GM18909 (cell line): Measurements from ENCODE around the gene UTP3.
"Not testable (repeated sequence)": the region's sequence is repeated elsewhere in the genome, so short reads cannot be mapped to it uniquely, and the experiment has no call there.

Experiments used
- ATAC-seq: cut with Tn5 transposase; IDR thresholded peaks from one replicate; pipeline ENCODE4 v1.9.1; 2021; ENCODE audit warnings: mild to moderate bottlenecking; ENCODE audit not compliant: unreplicated experiment, poor library complexity

The UTP3 gene, protein sequence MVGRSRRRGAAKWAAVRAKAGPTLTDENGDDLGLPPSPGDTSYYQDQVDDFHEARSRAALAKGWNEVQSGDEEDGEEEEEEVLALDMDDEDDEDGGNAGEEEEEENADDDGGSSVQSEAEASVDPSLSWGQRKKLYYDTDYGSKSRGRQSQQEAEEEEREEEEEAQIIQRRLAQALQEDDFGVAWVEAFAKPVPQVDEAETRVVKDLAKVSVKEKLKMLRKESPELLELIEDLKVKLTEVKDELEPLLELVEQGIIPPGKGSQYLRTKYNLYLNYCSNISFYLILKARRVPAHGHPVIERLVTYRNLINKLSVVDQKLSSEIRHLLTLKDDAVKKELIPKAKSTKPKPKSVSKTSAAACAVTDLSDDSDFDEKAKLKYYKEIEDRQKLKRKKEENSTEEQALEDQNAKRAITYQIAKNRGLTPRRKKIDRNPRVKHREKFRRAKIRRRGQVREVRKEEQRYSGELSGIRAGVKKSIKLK

DNA sequence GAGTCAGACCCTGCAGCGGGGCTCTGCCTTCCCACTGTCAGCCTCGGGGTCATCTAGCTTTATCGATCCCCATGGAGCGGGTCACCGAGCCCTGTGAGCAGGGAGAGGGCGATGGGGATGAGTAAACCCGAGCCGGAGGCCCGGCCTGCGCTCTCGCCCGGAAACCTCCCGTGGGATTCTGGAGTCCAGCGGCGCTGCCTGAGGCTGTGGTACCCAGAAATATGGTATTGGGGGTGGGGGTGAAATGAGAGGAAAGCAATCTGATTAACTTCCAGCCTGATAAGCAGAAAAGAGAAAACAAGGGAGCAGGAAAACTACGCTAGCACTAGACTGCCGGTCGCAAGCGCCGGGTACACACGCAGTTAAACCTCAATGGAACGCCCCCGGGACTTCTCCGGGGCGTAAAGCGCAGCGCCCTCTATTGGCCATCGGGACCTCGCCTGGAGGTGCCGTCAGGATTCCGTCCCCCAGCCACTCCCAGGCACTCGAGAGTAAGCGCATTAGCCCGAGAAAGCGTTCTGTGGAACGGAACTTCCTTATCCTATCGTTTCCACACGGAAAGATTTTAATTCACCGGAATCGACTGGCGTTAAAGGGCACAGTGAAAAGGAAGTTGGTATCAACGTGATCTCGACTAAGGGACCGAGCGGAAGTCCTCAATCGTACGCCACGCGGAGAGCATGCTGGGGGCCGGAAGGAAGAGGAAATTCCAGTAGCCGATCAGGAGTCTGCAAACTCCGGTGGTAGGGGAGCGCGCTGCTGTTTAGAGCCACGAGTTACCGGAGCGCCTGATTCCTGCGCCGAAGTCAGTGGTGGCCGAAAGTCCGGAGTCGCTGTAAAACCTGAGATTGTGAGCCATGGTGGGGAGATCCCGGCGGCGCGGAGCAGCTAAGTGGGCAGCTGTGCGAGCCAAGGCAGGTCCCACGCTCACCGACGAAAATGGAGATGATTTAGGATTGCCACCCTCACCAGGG is at the start of gene UTP3:
UTP3 (plus strand) TSS at position 712 of the 974 bp plus-strand sequence; CDS start at position 858, 146 bp downstream.
- ATAC-seq = peak; percentile 94

DNA sequence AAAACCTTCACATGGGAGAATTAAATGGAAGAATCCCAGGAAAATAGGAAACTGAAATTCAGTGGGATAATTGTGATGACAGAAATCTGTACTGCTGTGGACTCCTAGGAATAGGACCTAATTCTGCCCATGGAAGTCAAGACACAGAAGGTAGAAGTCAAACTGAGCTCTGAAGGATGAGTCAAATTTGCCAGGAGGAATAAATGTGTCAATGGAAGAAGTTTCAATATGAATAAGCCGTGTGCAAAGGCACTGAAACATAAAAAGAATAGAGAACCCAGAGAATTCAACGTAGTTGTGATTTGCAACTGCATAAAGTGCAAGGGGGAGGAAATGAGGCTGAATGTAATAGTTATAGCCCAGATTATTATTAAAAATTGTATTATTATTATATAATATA is 48.1 kb upstream of the UTP3 start:
- ATAC-seq = no peak

DNA sequence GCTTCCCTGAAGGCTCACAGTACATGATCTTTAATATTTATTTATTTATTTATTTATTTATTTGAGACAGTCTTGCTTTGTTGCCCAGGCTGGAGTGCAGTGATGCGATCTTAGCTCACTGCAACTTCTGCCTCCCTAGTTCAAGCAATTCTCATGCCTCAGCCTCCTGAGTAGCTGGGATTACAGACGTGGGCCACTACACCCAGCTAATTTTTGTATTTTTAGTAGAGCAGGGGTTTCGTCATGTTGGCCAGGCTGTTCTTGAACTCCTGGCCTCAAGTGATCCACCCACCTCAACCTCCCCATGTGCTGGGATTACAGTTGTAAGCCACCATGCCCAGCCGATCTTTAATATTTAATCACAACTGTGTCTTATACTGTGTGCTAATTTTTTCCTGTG is 37.6 kb upstream of the UTP3 start:
- not testable (repeated sequence) for ATAC-seq

DNA sequence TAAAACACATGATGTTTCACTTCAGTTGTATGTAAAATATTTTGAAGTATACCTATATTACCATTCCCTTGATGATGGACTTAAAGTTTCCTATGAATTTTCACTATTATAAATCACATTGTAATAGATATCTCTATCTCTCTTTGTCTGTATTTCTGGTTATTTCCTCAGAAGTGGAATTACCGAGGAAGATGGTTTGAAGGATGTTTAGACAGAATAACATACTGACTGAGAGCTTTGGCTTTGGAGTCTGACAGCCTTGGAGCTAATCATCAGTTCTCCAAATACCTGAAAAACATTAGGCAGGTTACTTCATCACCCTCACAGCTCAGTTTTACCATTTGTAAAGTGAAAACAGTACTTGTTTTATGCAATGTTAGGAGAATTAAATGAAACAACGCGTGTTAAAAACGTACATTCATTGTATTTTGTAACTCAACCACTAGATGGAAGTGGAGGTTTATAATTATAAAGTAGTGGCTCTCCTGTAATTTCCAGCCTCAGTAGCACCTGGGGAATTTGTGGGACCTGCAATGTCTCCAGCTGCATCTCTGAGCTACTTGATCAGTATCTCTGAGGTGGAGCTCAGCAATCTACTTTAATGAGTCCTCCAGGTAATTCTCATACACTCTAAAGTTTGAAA is 36.3 kb upstream of the UTP3 start:
- peak; percentile 35 for ATAC-seq

DNA sequence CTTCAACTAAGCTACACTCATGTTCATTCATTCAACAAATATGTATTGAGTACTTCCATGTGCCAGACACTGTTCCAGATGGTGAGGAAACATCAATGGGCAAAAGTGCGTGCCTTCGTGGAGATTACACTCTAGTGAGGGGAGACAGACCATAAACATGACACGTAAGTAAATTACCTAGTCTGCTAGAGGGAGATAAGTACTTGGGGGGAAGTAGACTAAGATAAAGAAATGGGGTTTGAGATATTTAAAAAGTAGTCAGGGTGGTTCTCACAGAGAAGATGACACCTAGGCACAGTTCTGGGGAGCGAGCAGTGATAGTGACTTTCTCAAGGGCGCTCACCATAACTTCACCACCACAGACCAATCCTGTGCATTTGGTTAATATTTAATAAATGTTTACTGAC is 33.7 kb upstream of the UTP3 start:
- ATAC-seq = peak; percentile 66

DNA sequence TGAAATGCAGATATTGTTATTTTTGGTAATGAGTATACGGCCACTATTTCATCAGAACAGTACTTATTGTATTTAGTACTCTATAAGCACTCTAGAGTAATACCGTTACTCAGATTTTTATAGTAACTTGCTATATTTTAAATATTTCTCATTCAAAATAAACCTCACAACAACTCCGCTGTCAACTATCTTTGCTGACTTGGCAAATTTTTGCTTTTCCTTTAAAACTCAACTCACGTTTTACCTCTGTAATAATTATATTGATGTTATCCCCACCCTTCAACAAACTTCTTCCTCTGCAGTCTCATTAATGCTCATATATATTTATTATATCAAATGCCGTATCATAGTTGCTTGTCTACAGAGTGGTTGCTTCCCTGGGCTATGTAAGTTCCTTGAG is 31.0 kb upstream of the UTP3 start:
- ATAC-seq = no peak

DNA sequence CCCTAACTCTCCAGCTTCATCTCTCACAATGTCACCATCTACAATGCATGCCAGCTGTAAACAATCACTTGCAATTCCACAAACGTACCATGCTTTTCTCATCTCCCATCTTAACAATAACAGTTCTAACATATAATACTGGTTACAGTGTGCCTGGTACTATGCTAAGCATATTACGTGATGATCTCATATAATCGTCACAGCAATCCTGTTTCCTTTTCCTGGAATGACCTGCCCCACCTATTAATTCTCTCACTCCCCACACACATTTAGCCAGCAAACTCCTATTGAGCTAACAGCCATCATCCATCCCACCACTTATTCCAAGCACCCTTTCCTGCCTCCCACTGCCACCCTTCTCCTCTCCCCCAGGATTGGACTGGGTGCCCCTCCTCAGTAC is 29.9 kb upstream of the UTP3 start:
- no peak for ATAC-seq

DNA sequence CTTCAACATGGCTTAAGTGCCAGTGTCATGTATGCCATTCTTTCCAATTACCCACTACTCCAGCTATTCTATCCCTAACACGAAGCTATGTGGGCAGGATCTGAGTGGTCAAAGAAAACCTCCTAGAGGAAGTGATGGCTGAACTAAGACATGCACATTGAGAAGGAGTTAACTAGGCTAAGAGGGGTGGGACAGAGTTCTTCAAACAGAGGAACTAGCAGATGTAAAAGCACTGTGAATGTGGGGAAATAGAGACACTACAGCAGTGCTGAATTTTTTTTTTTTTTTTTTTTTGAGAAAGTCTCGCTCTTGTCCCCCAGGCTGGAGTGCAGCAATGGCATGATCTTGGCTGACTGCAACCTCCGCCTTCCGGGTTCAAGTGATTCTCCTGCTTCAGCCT is 28.2 kb upstream of the UTP3 start:
- ATAC-seq = no peak

DNA sequence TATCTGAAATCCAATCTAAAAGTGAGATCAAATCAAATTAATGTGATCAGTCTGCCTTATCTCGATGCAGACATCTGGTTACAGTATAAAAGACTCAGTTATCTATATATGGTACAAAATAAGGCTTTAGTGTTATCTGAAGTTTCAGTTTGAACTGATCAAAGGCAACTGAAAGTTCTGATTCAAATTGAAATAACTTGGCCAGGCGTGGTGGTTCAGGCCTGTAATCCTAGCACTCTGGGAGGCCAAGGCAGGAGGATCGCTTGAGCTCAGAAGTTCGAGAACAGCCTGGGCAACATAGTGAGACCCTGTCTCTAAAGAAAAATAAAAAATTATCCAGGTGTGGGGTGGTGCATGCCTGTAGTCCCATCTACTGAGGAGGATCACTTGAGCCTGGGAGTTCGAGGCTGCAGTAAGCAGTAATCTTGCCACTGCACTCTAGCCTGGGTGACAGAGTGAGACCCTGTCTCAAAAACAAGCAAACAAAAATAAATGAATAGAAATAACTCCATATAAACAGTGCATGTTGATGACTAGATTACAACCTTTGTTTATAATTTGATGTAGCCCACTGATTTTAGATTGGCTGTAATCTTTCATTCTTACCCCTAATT is 26.9 kb upstream of the UTP3 start:
- peak; percentile 80 for ATAC-seq

DNA sequence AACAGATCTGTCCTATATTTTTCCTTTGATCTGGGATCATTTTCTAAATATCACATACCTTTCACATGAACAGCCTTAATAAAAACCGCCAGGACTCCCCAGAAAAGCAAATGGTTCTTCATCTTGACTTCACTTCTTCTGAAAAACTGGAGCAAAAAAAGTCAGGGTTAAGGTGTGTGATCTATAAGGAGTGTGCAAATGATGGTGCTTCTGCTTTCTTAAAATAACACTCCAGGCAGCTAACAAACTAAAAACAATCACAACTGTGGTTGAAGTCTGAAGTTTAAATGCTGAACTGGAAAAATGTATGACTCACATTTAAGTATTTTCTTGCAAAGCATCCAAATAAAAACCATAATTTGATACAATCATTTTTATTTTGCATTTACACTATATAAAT is 22.0 kb upstream of the UTP3 start, which contains the start of gene JCHAIN:
JCHAIN (minus strand) TSS at position 140 of the 400 bp plus-strand sequence; CDS start at position 122, 18 bp downstream.
- peak; percentile 50 for ATAC-seq

DNA sequence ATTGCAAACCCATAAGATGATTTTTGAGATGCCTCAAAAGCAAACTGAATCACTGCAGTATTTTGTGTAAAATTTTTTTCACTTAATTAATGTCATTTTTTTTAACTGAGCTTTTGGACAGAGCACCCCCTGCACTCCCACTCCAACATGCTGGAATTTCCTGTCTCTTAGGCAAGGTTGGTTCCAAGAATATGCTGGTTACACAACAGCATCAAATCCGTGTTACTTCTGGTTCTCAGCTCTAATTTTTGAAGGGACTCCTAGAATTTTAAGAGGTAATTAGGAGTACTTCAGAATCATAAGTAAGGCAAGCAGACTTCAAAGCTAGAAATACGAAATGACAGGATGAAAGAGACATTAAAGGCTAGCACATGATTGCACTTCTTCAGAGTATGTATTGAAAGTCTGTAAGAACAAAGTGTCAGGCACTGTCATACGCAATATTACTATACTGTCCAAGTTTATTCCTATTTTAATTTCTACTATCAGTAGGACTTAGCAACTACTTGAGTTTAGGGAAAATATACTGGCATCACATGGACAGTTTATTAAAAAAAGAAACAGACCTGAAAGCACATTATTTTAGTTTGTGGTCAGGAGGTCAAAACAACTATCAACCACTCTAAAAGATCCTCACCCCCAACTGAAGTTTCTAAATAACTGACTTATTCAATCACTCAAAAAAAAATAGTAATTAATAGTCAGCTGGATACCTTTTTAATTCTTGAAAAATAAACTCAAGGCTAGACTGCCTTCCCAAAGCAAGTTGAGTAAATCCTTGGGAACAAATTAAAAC is 20.4 kb upstream of the UTP3 start:
- peak; percentile 58 for ATAC-seq

DNA sequence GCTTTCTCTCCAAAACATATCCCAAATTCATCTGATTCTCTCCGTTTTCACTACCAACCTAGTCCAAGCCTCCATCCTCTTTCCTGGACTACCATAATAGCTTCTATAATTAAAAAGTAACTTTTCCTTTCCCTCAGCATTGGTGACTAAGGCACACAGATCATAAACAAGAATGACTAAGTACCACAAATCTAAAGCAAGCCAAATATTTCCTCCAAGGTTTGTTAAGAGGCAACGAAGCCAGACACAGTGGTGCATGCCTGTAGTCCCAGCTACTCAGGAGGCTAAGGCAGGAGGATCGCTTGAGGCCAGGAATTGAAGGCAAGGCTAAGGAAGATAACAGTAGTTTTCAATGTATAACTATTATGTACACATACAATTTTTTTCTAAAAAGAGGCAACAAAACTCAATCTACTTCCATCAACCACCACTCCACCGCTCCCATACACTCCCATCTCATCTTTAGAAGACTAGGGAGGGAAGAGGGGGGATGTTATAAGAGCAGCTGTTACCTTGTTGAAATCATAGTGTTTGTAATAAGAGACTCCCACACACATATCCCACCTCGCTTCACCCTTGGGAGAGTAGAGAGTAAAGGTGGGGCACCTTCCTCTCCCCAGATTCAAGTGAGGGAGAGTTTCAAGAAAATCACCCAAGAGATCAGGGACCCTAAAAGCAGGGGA is 17.9 kb upstream of the UTP3 start:
- no peak for ATAC-seq

DNA sequence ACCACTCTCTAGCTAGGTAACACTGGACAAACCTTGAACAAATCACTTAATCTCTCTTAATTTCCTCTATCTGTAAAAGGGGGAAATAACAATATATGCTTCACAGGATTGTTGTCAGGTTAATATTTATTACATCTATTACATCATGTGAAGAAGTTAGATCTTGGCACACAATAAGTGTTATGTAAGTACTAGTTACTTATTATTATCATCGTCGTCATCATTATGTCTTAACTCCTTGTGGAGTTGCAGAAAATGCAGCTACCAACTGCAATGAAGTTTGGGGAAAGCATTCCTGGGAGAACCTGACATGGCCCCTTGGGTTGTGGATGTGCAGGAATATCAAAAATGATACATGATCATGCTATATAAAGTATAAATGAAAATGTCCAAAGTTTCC is 17.2 kb upstream of the UTP3 start:
- no peak for ATAC-seq

DNA sequence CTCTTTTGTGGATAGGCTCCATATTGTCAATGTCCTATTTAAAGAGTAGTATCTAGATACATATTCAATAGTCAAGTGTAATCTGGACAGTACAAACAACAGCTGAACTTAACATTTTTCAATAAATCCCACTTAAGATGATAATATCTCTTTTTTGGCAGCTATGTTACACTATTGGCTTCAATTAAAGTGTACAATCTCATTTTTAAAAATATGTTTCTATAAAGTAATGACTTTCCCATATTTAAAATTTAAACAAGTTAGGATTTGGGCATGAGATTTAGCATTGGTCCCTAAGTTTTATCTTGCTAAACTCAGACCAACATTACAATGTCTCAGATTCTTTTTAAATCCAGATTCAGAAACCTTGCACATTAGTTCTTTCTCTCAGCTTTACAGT is 14.1 kb upstream of the UTP3 start:
- no peak for ATAC-seq

DNA sequence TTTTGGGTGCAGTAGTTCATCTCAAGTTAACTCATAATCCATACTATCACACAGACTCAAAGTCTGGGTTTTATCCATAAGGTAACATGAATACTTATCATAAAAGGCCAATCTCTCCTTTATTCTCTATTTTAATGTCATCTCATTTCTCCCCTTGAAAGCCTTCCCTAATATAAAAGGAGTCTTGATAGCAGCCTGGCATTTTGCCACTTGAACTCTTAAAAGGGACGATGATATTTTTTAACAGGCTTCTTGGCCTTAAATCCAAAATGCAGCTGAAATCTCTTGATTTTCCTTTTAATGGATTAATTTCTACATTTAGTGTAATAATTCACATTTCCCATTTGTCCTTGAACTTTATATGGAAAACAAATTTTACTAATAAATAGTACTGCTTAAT is 13.6 kb upstream of the UTP3 start:
- ATAC-seq = no peak

DNA sequence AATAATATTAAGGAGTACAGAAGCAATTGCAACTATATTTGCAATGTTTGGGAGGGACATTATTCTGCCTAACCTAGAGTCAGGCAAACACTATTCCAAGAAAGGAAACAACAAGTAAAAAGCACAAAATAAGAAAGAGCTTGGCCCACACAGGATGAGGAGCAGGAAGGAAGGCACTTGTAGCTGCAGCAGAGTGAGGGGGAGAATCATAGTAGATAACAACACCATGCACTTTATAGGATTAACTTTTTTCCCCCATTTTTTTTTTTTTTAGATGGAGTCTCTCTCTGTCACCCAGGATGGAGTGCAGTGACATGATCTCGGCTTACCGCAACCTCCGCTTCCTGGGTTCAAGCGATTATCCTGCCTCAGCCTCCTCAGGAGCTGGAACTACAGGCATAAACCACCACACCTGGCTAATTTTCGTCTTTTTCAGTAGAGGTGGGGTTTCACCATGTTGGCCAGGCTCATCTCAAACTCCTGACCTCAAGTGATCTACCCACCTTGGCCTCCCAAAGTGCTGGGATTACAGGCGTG is 11.7 kb upstream of the UTP3 start:
- ATAC-seq = no peak

DNA sequence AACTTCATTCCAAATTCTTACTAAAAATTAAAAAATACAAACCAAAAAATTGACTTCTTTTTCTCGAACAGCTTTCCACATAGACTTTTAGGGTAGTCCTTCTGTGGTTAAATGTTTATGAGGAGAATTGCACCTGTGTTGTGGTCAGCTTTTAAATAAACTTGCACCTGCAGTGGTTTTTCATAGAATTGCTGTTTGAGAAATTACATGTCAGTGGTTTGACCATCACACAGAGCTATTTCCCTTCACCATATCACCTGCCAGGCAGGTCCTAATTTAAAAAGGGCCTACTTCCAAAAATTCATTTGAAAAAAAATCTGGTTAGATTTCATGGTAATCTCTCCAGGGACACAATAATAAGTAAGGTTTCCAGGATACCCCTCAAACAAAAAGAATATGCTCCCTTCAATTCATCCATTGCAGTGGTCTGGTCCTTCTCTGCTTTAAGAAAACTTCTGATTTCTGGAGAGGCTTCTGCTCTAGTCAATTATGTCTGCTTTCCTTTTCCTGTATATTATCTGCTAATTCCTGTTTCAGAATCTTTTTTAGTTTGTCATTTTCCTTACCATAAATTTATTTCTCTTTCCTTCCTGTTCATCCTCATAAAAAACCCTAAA is 9.8 kb upstream of the UTP3 start:
- peak; percentile 83 for ATAC-seq

DNA sequence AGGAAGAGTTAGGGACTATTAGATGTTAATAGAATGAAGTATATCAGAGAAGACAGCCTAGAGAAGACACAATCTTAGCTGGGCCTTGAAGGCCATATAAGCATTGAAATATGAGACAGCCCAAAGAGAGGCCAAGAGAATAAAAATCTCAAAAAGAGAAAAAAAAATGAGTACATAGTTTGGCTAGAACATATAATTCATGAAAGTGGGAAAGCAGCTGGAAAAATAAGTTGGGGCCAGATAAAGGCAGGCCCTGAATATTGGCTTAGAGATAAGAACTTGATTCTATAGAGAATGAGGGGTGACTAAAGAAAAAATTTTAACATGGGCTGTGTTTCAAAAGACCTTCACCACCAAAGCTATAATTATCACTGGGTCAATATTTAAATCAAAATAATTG is 7.4 kb upstream of the UTP3 start:
- no peak for ATAC-seq
